ENCODE measurements around the gene MICOS13.

The MICOS13 gene

GRCh38 chr19:5676105-5676771, 4.1 kb downstream of the MICOS13 start:
- H3K27ac ChIP-seq (ENCODE audit: low read length) = no peak overlapping the region
- TF ChIP-seq EZH2phosphoT487 (IDR thresholded peaks at IDR 0.05; ENCODE audit: low read length) (no peak), CTCF (IDR thresholded peaks at IDR 0.05; ENCODE audit: low read length) (no peak), EZH2 (optimal IDR thresholded peaks at IDR 0.05; ENCODE audit: low read depth, low read length) (no peak)
- no peak overlapping the region for H3K4me2 ChIP-seq (ENCODE audit: low read depth, low read length)
- peaks cover 13% of the 10 kb centered on the region for H3K79me2 ChIP-seq (ENCODE audit: low read length)
- no peaks in the 10 kb centered on the region for H3K36me3 ChIP-seq (replicated peaks; ENCODE audit: insufficient read depth, low read length)
- H3K9ac ChIP-seq (ENCODE audit: low read length) = no peak overlapping the region
- H3K4me1 ChIP-seq (ENCODE audit: low read length) = peaks cover 7% of the 10 kb centered on the region
- H2AFZ ChIP-seq (ENCODE audit: low read length) = no peak overlapping the region
- H3F3A ChIP-seq (ENCODE audit: insufficient read depth, low read length) = no peaks in the 10 kb centered on the region
- H3K4me3 ChIP-seq (ENCODE audit: low read length) = no peak overlapping the region
- H3K9me3 ChIP-seq (replicated peaks; ENCODE audit: insufficient read depth, low read length) = no peaks in the 10 kb centered on the region
- H4K20me1 ChIP-seq (ENCODE audit: insufficient read depth, low read length) = no peaks in the 10 kb centered on the region
- H3K9me2 ChIP-seq (replicated peaks; ENCODE audit: insufficient read depth, low read length) = no peaks in the 10 kb centered on the region
- peak; percentile 3 for DNase-seq
- no peaks in the 10 kb centered on the region for H3K27me3 ChIP-seq (replicated peaks; ENCODE audit: insufficient read depth, low read length)

- no peak overlapping the region for H3K27ac ChIP-seq (ENCODE audit: low read length)
- peaks cover 7% of the 10 kb centered on the region for H3K79me2 ChIP-seq (ENCODE audit: low read length)
- H4K20me1 ChIP-seq (ENCODE audit: insufficient read depth, low read length) = no peaks in the 10 kb centered on the region
- no peaks in the 10 kb centered on the region for H3K9me2 ChIP-seq (replicated peaks; ENCODE audit: insufficient read depth, low read length)
- no peak overlapping the region for H2AFZ ChIP-seq (ENCODE audit: low read length)
- TF ChIP-seq CTCF (IDR thresholded peaks at IDR 0.05; ENCODE audit: low read length) (no peak), EZH2phosphoT487 (IDR thresholded peaks at IDR 0.05; ENCODE audit: low read length) (no peak), EZH2 (optimal IDR thresholded peaks at IDR 0.05; ENCODE audit: low read depth, low read length) (no peak)
- no peak overlapping the region for H3K4me3 ChIP-seq (ENCODE audit: low read length)
- H3F3A ChIP-seq (ENCODE audit: insufficient read depth, low read length) = peaks cover under 1% of the 10 kb centered on the region; the same call in 1 of the 2 replicates
- DNase-seq = no peak
- no peaks in the 10 kb centered on the region for H3K36me3 ChIP-seq (replicated peaks; ENCODE audit: insufficient read depth, low read length)
- H3K9me3 ChIP-seq (replicated peaks; ENCODE audit: insufficient read depth, low read length) = no peaks in the 10 kb centered on the region
- no peak overlapping the region for H3K4me2 ChIP-seq (ENCODE audit: low read depth, low read length)
- peaks cover 4% of the 10 kb centered on the region; the same call in 1 of the 2 replicates for H3K4me1 ChIP-seq (ENCODE audit: low read length)
- H3K9ac ChIP-seq (ENCODE audit: low read length) = no peak overlapping the region
- H3K27me3 ChIP-seq (replicated peaks; ENCODE audit: insufficient read depth, low read length) = no peaks in the 10 kb centered on the region
Observed at GRCh38 chr19:5674714-5675113, 5.6 kb downstream of the MICOS13 start.

DNA sequence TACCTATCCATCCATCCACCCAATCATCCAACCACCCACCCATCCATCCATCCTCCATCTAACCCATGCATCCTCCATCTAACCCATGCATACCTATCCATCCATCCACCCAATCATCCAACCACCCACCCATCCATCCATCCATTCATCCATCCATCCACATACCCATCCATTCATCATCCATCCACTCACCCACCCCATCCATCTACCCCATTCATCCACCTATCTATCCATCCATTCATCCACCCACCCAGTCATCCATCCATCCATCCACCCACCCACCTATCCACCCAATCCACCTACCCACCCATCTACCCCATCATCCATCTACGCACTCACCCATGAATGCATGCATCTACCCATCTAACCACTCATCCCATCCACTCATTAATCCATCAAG, 6.6 kb downstream of the MICOS13 start:
- Histone ChIP-seq H3K4me1 (ENCODE audit: low read length) (no peaks in the 10 kb centered on the region), H3K4me3 (ENCODE audit: low read length) (no peak overlapping the region), H3K27me3 (replicated peaks; ENCODE audit: insufficient read depth, low read length) (no peaks in the 10 kb centered on the region), H3K9ac (ENCODE audit: low read length) (no peak overlapping the region), H3K9me2 (replicated peaks; ENCODE audit: insufficient read depth, low read length) (no peaks in the 10 kb centered on the region), H2AFZ (ENCODE audit: low read length) (no peak overlapping the region), H3F3A (ENCODE audit: insufficient read depth, low read length) (peaks cover 3% of the 10 kb centered on the region; the same call in 1 of the 2 replicates), H3K27ac (ENCODE audit: low read length) (no peak overlapping the region), H3K9me3 (replicated peaks; ENCODE audit: insufficient read depth, low read length) (no peaks in the 10 kb centered on the region), H3K4me2 (ENCODE audit: low read depth, low read length) (no peak overlapping the region), H3K36me3 (replicated peaks; ENCODE audit: insufficient read depth, low read length) (0 out of 2 replicates have a peak, but pooled peaks cover 4% of the 10 kb centered on the region), H3K79me2 (ENCODE audit: low read length) (no peaks in the 10 kb centered on the region), H4K20me1 (ENCODE audit: insufficient read depth, low read length) (no peaks in the 10 kb centered on the region)
- TF ChIP-seq CTCF (IDR thresholded peaks at IDR 0.05; ENCODE audit: low read length) (no peak), EZH2 (optimal IDR thresholded peaks at IDR 0.05; ENCODE audit: low read depth, low read length) (no peak), EZH2phosphoT487 (IDR thresholded peaks at IDR 0.05; ENCODE audit: low read length) (no peak)
- no peak for DNase-seq
